ENCODE results near the gene GBP3. TPM values are rescaled to one million over a fixed set of nuclear protein-coding genes. Genes with fewer than 3 reads are reported as not detected.
"Not testable (repeated sequence)": the region's sequence is repeated elsewhere in the genome, so short reads cannot be mapped to it uniquely, and the experiment has no call there.

Gene GBP3
- total and polyA plus RNA-seq, 12 donors = 4.1 to 54.4 (median 25.0) TPM

DNA sequence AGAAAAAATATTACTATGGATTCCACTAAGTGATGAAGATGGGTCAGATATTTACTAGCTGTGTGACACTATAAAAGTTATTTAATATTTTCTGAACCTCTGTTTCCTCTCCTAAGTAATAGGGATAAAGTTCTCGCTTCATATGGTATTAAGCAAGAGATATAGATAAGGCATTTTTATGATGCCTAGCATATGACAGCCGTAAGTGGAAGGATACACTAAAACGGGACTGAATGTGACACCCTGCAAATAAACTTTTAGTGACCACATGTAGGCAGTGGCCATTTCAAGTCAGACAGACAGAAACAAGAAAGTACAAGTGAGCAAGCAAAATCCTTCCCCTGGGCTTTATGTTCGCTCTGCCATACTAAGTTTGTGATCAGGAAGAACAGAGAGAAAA, 14.2 kb downstream of the GBP3 start:
- WGBS, 4 donors = 89 to 93% (median 92%) methylated on average over 4 of the region's 4 CpGs
- Histone ChIP-seq H3K27ac (no peak overlapping the region), H3K36me3 (replicated peaks in 1 of 2) (peaks cover 0 to 35% of the 10 kb centered on the region in 2 donors), H3K9me3 (replicated peaks in 1 of 3) (no peaks in the 10 kb centered on the region), H3K4me1 (replicated peaks in 1 of 2) (no peaks in the 10 kb centered on the region), H3K4me3 (no peak overlapping the region), H3K27me3 (no peaks in the 10 kb centered on the region)
- TF ChIP-seq CTCF (IDR thresholded peaks at IDR 0.05) (no peak), POLR2A (IDR thresholded peaks at IDR 0.05) (no peak)
- DNase-seq = no peak
- intact Hi-C loops (cut with DNase I) = loop anchor here (10.0 kb wide), 1 partner anchor 446 kb away; no protein-coding TSS in a partner anchor

DNA sequence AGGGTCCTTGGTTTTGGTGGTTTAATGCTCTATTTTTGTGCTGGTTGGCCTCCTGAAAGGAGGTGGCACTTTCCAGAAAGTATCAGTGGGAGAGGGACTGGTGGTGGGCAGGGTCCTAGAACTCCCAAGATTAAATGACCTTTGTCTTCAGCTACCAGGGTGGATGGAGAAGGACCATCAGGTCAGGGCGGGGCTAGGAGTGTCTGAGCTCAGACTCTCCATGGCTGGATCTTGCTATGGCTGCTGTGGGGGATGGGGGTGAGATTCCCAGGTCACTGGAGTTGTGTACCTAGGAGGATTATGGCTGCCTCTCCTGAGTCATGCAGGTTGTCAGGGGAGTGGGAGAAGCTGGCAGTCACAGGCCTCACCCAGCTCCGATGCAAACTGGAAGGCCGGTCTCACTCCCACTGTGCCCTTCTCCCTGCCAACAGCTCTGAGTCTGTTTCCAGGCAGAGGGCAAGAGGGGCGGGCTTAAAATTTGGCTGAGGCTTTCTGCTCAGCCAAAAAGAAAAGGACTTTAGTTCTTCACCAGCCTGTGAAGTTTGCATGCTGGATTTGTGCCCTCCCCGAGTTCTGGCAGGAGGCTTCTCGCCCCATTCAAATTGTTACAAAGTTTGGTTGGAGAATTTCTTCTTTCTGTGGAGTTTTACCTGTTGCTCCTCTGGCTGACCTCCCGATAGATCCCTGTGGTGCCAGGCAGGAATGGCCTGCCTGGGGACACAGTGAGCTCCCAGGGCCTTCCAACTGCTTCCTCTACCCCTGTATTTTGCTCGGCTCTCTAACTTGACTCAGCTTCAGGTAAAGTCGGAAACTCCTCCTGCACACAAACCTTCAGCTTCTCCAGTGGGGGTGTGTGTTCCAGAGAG, 17.1 kb downstream of the GBP3 start:
- WGBS, 4 donors = 79 to 98% (median 91%) methylated on average over 7 to 9 of the region's 9 CpGs
- intact Hi-C loops (cut with DNase I) = loop anchor here (10.0 kb wide), 1 partner anchor 449 kb away; no protein-coding TSS in a partner anchor
- TF ChIP-seq POLR2A (IDR thresholded peaks at IDR 0.05) (no peak), CTCF (IDR thresholded peaks at IDR 0.05) (no peak)
- Histone ChIP-seq H3K27me3 (no peaks in the 10 kb centered on the region), H3K4me1 (replicated peaks in 1 of 2) (no peaks in the 10 kb centered on the region), H3K9me3 (replicated peaks in 1 of 3) (no peaks in the 10 kb centered on the region), H3K36me3 (replicated peaks in 1 of 2) (peaks cover 0 to 12% of the 10 kb centered on the region in 2 donors), H3K27ac (no peak overlapping the region), H3K4me3 (no peak overlapping the region)
- DNase-seq = no peak

- H3K27ac ChIP-seq; H3K36me3 ChIP-seq (replicated peaks in 1 of 2); H3K27me3 ChIP-seq; H3K4me3 ChIP-seq; DNase-seq; H3K9me3 ChIP-seq (replicated peaks in 1 of 3); H3K4me1 ChIP-seq (replicated peaks in 1 of 2): not testable (repeated sequence)
- intact Hi-C loops (cut with DNase I) = loop anchor here (5.0 to 10.0 kb wide), 2 partner anchors 355 to 453 kb away; no protein-coding TSS in a partner anchor
These were observed 20.5 kb downstream of the GBP3 start for GRCh38 chr1:89002176-89002575.

GRCh38 chr1:89001510-89001909, 21.2 kb downstream of the GBP3 start:
- Histone ChIP-seq H3K4me3 (no peak overlapping the region), H3K4me1 (replicated peaks in 1 of 2) (no peaks in the 10 kb centered on the region), H3K36me3 (replicated peaks in 1 of 2) (no peaks in the 10 kb centered on the region), H3K27me3 (no peaks in the 10 kb centered on the region), H3K27ac (peak overlapping the region in 1 of 5 donors; percentile 10), H3K9me3 (replicated peaks in 1 of 3) (no peaks in the 10 kb centered on the region)
- TF ChIP-seq CTCF (IDR thresholded peaks at IDR 0.05) = no peak
- no peak for TF ChIP-seq POLR2A (IDR thresholded peaks at IDR 0.05)
- intact Hi-C loops (cut with DNase I) = loop anchor here (5.0 to 10.0 kb wide), 2 partner anchors 356 to 453 kb away; no protein-coding TSS in a partner anchor
- DNase-seq = no peak

Measured in adrenal gland (tissue), 12 donors.